Measurements from ENCODE around the gene FANCL.

GRCh38 chr2:58241546-58241864 lies 380 bp upstream of the FANCL start:
- TF ChIP-seq EZH2 (IDR thresholded peaks at IDR 0.05; ENCODE audit: borderline replicate concordance, low read depth, low read length), result no peak
- no peak for TF ChIP-seq MYNN (IDR thresholded peaks at IDR 0.05)
- TF ChIP-seq MYNN (CRISPR knock-in tag; IDR thresholded peaks at IDR 0.05), result no peak
- no peak for TF ChIP-seq BCLAF1 (IDR thresholded peaks at IDR 0.05; ENCODE audit: borderline replicate concordance in 1 of 2, control insufficient read depth in 1 of 2, low read depth in 2 of 2, low read length in 1 of 2)
- TF ChIP-seq CREB1 (IDR thresholded peaks at IDR 0.05), result no peak
- TF ChIP-seq CREB1 (CRISPR knock-in tag; IDR thresholded peaks at IDR 0.05), result no peak
- TF ChIP-seq SAFB (IDR thresholded peaks at IDR 0.05; ENCODE audit: borderline replicate concordance, low read depth, low read length), result no peak
- no peak for TF ChIP-seq POLR2A (conservative IDR thresholded peaks at IDR 0.05)

All from K562 (cell line).